ENCODE measurements around the gene PDE6A. TPM values are rescaled to one million over a fixed set of nuclear protein-coding genes. Genes with fewer than 3 reads are reported as not detected.
"Not testable (repeated sequence)": the region's sequence is repeated elsewhere in the genome, so short reads cannot be mapped to it uniquely, and the experiment has no call there.

PDE6A gene
- total RNA-seq, 1 donor from 2014 or later = 0.48 TPM

- no peak for ATAC-seq
Measured at GRCh38 chr5:149859746-149860145, 84.8 kb downstream of the PDE6A start.

GRCh38 chr5:149858481-149858880, 86.1 kb downstream of the PDE6A start:
- ATAC-seq = not testable (repeated sequence)

- ATAC-seq = peak; percentile 72
Measured at GRCh38 chr5:149857499-149857898, 87.1 kb downstream of the PDE6A start.

- ATAC-seq = no peak
Measured at GRCh38 chr5:149855366-149855765, 89.2 kb downstream of the PDE6A start.

- no peak for ATAC-seq
Measured at GRCh38 chr5:149854866-149855265, 89.7 kb downstream of the PDE6A start.

DNA sequence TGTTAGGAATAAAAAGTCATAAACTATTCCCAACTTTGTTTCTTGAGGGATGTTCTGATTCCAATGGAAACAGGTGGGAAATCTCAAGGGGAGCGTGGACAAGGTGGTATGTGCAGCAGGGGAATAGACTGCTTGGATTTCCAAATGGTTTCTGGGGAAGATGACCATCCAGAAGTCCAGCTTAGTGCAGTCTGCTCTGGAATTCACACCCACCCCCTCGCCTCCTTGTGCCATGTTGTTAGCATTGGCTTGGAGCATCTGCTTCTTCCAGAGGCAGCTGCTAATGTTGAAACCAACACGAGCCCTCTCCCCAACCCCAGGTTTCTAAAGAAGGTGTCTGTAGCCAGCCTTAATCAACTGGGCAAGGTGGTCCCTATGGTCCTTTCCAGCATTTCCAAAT, 90.9 kb downstream of the PDE6A start:
- ATAC-seq = no peak

- ATAC-seq = no peak
Measured at GRCh38 chr5:149853331-149853648, 91.3 kb downstream of the PDE6A start.

- ATAC-seq = peak; percentile 27
Measured at GRCh38 chr5:149852641-149853330, 91.8 kb downstream of the PDE6A start.

GRCh38 chr5:149851211-149851610, 93.4 kb downstream of the PDE6A start:
- peak; percentile 61 for ATAC-seq

- no peak for ATAC-seq
Measured at GRCh38 chr5:149849966-149850910, 94.4 kb downstream of the PDE6A start.

GRCh38 chr5:149849280-149849965, 95.2 kb downstream of the PDE6A start:
- ATAC-seq = no peak

DNA sequence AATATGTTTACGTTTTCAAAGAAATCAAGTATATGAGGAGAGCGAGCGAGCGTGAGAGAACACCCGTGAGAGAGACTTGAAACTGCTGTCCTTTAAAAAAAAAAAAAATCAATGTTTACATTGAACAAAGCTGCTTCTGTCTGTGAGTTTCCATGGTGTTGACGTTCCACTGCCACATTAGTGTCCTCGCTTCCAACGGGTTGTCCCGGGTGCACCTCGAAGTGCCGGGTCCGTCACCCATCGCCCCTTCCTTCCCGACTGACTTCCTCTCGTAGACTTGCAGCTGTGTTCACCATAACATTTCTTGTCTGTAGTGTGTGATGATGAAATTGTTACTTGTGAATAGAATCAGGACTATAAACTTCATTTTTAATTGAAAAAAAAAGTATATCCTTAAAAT, 97.0 kb downstream of the PDE6A start:
- no peak for ATAC-seq

- ATAC-seq = no peak
Measured at GRCh38 chr5:149846021-149846420, 98.6 kb downstream of the PDE6A start.

DNA sequence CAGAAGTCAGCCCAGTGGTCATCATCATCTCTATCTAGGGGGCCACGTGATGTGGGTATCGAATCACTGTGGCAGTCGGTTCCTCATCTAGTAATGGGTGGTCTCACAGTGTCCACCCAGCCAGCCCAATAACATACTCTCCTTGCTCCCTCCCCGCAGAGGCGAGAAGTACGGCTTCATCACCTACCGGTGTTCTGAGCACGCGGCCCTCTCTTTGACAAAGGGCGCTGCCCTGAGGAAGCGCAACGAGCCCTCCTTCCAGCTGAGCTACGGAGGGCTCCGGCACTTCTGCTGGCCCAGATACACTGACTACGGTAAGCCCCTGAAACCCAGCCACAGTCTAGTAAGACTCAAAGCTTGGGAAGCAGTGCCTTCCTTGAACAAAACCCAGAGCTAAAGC, 99.0 kb downstream of the PDE6A start:
- no peak for ATAC-seq

GRCh38 chr5:149841851-149842793, 102.5 kb downstream of the PDE6A start:
- ATAC-seq = no peak

GRCh38 chr5:149840226-149840825, 104.3 kb downstream of the PDE6A start:
- no peak for ATAC-seq

GRCh38 chr5:149839761-149840160, 104.8 kb downstream of the PDE6A start:
- peak; percentile 20 for ATAC-seq

DNA sequence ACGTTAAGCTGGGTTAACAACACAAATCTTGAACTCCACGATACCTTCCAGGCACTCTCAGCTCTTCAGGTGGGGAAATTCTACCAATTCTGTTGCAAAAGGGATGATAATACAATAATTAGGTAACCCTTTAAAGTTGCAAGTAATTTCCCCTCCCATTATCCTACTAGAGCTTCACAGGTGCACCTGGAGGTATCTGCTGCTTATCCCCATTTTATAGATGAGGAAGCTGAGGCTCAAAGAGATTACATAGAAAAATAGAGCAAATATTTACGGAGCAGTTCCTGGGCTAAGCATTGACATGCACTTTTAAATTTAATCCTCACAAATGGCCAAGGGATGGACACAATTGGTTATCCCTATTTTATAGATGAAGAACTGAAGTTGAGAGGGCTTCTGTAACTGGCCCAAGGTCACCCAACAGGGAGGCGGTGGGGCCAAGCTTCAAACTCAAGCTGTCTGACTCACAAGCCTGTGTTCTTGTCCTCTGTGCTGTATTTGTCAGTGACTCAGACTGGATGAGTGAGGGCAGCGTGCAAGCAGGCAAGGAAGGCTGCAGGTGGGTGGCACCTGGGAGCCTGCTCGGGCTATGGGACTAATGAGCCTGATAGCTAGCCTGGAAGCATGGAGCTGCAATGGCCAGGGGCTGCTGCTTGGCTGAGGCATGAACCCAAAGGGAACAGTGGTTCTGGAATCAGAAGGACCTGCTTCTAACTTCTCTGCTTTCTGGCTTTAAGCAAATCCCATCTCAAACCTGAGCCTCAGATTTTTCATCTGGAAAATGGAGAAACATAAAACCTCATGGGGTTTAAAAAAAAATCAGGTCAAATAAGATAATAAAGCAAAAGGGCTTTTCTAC, 105.5 kb downstream of the PDE6A start:
- peak; percentile 91 for ATAC-seq

GRCh38 chr5:149837680-149838269, 106.8 kb downstream of the PDE6A start:
- peak; percentile 66 for ATAC-seq

DNA sequence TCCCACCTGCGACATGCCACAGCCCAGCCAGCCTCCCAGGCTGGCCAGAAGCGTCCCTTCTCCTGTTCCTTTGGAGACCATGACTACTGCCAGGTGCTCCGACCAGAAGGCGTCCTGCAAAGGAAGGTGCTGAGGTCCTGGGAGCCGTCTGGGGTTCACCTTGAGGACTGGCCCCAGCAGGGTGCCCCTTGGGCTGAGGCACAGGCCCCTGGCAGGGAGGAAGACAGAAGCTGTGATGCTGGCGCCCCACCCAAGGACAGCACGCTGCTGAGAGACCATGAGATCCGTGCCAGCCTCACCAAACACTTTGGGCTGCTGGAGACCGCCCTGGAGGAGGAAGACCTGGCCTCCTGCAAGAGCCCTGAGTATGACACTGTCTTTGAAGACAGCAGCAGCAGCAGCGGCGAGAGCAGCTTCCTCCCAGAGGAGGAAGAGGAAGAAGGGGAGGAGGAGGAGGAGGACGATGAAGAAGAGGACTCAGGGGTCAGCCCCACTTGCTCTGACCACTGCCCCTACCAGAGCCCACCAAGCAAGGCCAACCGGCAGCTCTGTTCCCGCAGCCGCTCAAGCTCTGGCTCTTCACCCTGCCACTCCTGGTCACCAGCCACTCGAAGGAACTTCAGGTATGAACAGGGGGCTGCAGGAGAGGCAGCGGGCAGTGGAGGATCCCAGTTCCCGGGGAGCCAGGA, 108.0 kb downstream of the PDE6A start:
- no peak for ATAC-seq

Data from esophagus mucosa (tissue), 1 donor.